K562 (cell line): ENCODE measurements around the gene TDRD6. TPM values are rescaled to one million over a fixed set of nuclear protein-coding genes. Genes with fewer than 3 reads are reported as not detected.

Experiments used
- CBX2 ChIP-seq: fragments of 200-600 bp; sonication (generic); IDR thresholded peaks from one replicate; pipeline ENCODE4 v1.6.1; 2012; ENCODE audit warnings: mild to moderate bottlenecking, low read length, inconsistent platforms; ENCODE audit not compliant: insufficient read depth, poor library complexity, severe bottlenecking
- HNRNPUL1 ChIP-seq: fragments of 200-400 bp; formaldehyde crosslinking; IDR thresholded peaks from 2 replicates; pipeline ENCODE4 v1.6.1; 2017; ENCODE audit warnings: low read length
- MAFG ChIP-seq: fragments of 450-650 bp; conservative IDR thresholded peaks from 2 replicates; pipeline ENCODE4 v1.6.1; 2016; ENCODE audit warnings: missing genetic modification characterization, missing compliant biosample characterization
- RCOR1 ChIP-seq, 2 experiments: IDR thresholded peaks; 2 replicates each; pipeline ENCODE4 v1.6.1; 2012; ENCODE audit warnings: low read depth in 2 of 2, low read length in 2 of 2, borderline replicate concordance in 1 of 2, improper control_type of control experiment in 1 of 2
- RFX1 ChIP-seq: fragments of 450-650 bp; IDR thresholded peaks from 2 replicates; pipeline ENCODE4 v1.6.1; 2016; ENCODE audit warnings: mild to moderate bottlenecking, moderate library complexity
- SMARCE1 ChIP-seq: fragments of 450-650 bp; IDR thresholded peaks from 2 replicates; pipeline ENCODE4 v1.7.1; 2016; ENCODE audit warnings: mild to moderate bottlenecking
- SRSF3 ChIP-seq: fragments of 200-400 bp; formaldehyde crosslinking; IDR thresholded peaks from 2 replicates; pipeline ENCODE4 v1.6.1; 2016; ENCODE audit warnings: mild to moderate bottlenecking, low read length, moderate library complexity; ENCODE audit not compliant: insufficient read depth
- STAT5A ChIP-seq: IDR thresholded peaks from 2 replicates; pipeline ENCODE4 v1.6.1; 2012; ENCODE audit warnings: low read length, inconsistent platforms, borderline replicate concordance
- THRAP3 ChIP-seq: fragments of 450-650 bp; IDR thresholded peaks from 2 replicates; pipeline ENCODE4 v1.6.1; 2016; ENCODE audit warnings: mild to moderate bottlenecking, inconsistent platforms, borderline replicate concordance
- ZKSCAN3 ChIP-seq: fragments of 250-450 bp; sonication (Bioruptor Pico); IDR thresholded peaks from 2 replicates; pipeline ENCODE4 v1.4.0; 2020
- ZNF253 ChIP-seq: fragments of 250-450 bp; sonication (Bioruptor Pico); conservative IDR thresholded peaks from 2 replicates; pipeline ENCODE4 v1.6.1; 2021; ENCODE audit warnings: mild to moderate bottlenecking
- ZNF695 ChIP-seq: fragments of 450-650 bp; formaldehyde crosslinking; IDR thresholded peaks from 2 replicates; pipeline ENCODE4 v1.4.0; 2020; ENCODE audit warnings: mild to moderate bottlenecking, moderate library complexity
- polyA plus RNA-seq, 8 experiments: library from polyadenylated mRNA; depleted of rRNA in 4 of 8; stranded (reverse) in 5 of 8; unstranded in 3 of 8; fragments of >200 nt; fragmentation: Nextera tagmentation in 2 of 8; fragmentation: Illumina TruSeq in 1 of 8; extraction: Ambion mirVana in 2 of 8; extraction: Trizol in 1 of 8; gene quantifications; 2 replicates each; pipeline versions ENCODE4 v1.2.1 to v1.2.3, GENCODE V29; 2011 to 2014; ENCODE audit warnings: inconsistent platforms in 1 of 8, missing spikeins in 1 of 8
- total RNA-seq, 7 experiments: library from RNA; depleted of rRNA in 6 of 7; stranded (reverse); fragments of >200 nt in 6 of 7; fragmentation: Illumina TruSeq in 2 of 7; extraction: Trizol in 2 of 7; gene quantifications; 2 replicates each; pipeline versions ENCODE4 v1.2.1 to v1.2.3, GENCODE V29; 2011 to 2021; ENCODE audit warnings: low replicate concordance in 1 of 7
- TF ChIP-seq, protein P1 (sequence below): fragments of 450-650 bp; IDR thresholded peaks from 2 replicates; pipeline ENCODE4 v1.6.1; 2016; ENCODE audit warnings: mild to moderate bottlenecking, moderate library complexity
- TF ChIP-seq, protein P2 (sequence below): sonication (generic); formaldehyde crosslinking; IDR thresholded peaks from 2 replicates; pipeline ENCODE4 v1.8.0; 2022; ENCODE audit warnings: mild to moderate bottlenecking, missing genetic modification reagents, borderline replicate concordance
- TF ChIP-seq, protein P3 (sequence below), 2 experiments: fragments of 450-650 bp in 1 of 2; sonication (generic) in 1 of 2; formaldehyde crosslinking in 1 of 2; IDR thresholded peaks in 1 of 2; conservative IDR thresholded peaks in 1 of 2; 2 replicates each; pipeline versions ENCODE4 v1.6.1 to v1.8.1; 2016 to 2023; ENCODE audit warnings: mild to moderate bottlenecking in 2 of 2, moderate library complexity in 2 of 2, inconsistent platforms in 1 of 2, missing genetic modification reagents in 1 of 2

TDRD6 gene
- total and polyA plus RNA-seq, 9 of the 15 experiments (the other 6 are each of a cell fraction or from before 2014, with no cell fraction given): under 0.01 to 0.53 (median 0.14) TPM; not detected in 1

DNA sequence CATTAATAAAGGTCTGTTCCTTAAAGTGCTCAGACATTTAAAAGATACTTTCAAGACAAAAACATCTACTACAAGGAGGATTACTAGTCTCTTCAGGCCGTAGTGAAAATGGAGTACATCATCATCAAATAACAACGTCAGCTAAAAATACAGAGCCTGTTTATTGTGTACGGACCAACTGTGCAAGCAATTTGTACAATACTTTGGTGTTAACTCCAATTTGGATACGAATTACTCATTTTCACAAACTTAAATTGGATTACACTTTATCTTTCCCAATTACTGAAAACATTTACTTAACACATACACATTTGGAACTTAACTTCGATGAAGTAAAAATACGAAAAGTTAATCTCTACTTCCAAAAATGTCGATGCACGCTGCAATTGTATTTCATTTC is 35.9 kb upstream of the TDRD6 start (continued):
- TF ChIP-seq, protein P1, sequence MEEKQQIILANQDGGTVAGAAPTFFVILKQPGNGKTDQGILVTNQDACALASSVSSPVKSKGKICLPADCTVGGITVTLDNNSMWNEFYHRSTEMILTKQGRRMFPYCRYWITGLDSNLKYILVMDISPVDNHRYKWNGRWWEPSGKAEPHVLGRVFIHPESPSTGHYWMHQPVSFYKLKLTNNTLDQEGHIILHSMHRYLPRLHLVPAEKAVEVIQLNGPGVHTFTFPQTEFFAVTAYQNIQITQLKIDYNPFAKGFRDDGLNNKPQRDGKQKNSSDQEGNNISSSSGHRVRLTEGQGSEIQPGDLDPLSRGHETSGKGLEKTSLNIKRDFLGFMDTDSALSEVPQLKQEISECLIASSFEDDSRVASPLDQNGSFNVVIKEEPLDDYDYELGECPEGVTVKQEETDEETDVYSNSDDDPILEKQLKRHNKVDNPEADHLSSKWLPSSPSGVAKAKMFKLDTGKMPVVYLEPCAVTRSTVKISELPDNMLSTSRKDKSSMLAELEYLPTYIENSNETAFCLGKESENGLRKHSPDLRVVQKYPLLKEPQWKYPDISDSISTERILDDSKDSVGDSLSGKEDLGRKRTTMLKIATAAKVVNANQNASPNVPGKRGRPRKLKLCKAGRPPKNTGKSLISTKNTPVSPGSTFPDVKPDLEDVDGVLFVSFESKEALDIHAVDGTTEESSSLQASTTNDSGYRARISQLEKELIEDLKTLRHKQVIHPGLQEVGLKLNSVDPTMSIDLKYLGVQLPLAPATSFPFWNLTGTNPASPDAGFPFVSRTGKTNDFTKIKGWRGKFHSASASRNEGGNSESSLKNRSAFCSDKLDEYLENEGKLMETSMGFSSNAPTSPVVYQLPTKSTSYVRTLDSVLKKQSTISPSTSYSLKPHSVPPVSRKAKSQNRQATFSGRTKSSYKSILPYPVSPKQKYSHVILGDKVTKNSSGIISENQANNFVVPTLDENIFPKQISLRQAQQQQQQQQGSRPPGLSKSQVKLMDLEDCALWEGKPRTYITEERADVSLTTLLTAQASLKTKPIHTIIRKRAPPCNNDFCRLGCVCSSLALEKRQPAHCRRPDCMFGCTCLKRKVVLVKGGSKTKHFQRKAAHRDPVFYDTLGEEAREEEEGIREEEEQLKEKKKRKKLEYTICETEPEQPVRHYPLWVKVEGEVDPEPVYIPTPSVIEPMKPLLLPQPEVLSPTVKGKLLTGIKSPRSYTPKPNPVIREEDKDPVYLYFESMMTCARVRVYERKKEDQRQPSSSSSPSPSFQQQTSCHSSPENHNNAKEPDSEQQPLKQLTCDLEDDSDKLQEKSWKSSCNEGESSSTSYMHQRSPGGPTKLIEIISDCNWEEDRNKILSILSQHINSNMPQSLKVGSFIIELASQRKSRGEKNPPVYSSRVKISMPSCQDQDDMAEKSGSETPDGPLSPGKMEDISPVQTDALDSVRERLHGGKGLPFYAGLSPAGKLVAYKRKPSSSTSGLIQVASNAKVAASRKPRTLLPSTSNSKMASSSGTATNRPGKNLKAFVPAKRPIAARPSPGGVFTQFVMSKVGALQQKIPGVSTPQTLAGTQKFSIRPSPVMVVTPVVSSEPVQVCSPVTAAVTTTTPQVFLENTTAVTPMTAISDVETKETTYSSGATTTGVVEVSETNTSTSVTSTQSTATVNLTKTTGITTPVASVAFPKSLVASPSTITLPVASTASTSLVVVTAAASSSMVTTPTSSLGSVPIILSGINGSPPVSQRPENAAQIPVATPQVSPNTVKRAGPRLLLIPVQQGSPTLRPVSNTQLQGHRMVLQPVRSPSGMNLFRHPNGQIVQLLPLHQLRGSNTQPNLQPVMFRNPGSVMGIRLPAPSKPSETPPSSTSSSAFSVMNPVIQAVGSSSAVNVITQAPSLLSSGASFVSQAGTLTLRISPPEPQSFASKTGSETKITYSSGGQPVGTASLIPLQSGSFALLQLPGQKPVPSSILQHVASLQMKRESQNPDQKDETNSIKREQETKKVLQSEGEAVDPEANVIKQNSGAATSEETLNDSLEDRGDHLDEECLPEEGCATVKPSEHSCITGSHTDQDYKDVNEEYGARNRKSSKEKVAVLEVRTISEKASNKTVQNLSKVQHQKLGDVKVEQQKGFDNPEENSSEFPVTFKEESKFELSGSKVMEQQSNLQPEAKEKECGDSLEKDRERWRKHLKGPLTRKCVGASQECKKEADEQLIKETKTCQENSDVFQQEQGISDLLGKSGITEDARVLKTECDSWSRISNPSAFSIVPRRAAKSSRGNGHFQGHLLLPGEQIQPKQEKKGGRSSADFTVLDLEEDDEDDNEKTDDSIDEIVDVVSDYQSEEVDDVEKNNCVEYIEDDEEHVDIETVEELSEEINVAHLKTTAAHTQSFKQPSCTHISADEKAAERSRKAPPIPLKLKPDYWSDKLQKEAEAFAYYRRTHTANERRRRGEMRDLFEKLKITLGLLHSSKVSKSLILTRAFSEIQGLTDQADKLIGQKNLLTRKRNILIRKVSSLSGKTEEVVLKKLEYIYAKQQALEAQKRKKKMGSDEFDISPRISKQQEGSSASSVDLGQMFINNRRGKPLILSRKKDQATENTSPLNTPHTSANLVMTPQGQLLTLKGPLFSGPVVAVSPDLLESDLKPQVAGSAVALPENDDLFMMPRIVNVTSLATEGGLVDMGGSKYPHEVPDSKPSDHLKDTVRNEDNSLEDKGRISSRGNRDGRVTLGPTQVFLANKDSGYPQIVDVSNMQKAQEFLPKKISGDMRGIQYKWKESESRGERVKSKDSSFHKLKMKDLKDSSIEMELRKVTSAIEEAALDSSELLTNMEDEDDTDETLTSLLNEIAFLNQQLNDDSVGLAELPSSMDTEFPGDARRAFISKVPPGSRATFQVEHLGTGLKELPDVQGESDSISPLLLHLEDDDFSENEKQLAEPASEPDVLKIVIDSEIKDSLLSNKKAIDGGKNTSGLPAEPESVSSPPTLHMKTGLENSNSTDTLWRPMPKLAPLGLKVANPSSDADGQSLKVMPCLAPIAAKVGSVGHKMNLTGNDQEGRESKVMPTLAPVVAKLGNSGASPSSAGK: no peak
- TF ChIP-seq ZKSCAN3 (CRISPR knock-in tag) (no peak), CBX2 (no peak), HNRNPUL1 (no peak), SRSF3 (no peak), ZNF695 (CRISPR knock-in tag) (no peak), ZNF253 (CRISPR knock-in tag) (no peak), MAFG (tag) (peak; percentile 34), RCOR1 (IDR thresholded peaks at IDR 0.05; ENCODE audit: borderline replicate concordance in 1 of 2, low read depth in 2 of 2, low read length in 2 of 2) (no peak), THRAP3 (no peak), RFX1 (no peak), SMARCE1 (no peak), STAT5A (no peak)
- TF ChIP-seq, protein P2, sequence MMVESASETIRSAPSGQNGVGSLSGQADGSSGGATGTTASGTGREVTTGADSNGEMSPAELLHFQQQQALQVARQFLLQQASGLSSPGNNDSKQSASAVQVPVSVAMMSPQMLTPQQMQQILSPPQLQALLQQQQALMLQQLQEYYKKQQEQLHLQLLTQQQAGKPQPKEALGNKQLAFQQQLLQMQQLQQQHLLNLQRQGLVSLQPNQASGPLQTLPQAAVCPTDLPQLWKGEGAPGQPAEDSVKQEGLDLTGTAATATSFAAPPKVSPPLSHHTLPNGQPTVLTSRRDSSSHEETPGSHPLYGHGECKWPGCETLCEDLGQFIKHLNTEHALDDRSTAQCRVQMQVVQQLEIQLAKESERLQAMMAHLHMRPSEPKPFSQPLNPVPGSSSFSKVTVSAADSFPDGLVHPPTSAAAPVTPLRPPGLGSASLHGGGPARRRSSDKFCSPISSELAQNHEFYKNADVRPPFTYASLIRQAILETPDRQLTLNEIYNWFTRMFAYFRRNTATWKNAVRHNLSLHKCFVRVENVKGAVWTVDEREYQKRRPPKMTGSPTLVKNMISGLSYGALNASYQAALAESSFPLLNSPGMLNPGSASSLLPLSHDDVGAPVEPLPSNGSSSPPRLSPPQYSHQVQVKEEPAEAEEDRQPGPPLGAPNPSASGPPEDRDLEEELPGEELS (CRISPR knock-in tag): no peak
- TF ChIP-seq, protein P3, sequence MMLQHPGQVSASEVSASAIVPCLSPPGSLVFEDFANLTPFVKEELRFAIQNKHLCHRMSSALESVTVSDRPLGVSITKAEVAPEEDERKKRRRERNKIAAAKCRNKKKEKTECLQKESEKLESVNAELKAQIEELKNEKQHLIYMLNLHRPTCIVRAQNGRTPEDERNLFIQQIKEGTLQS (IDR thresholded peaks at IDR 0.05): no peak
- TF ChIP-seq, protein P3 (CRISPR knock-in tag; conservative IDR thresholded peaks at IDR 0.05): no peak
